SU-DHL-6 (cell line): ENCODE data around the gene CERK.

Experiments used
- EZH2phosphoT487 ChIP-seq: fragments of 200-600 bp; sonication (generic), shearing (Covaris generic); conservative IDR thresholded peaks from 2 replicates; pipeline ENCODE4 v1.6.1; 2018; ENCODE audit warnings: mild to moderate bottlenecking, antibody characterized with exemption, low read length, moderate library complexity, mixed read lengths
- TF ChIP-seq, protein P1 (sequence below): fragments of 200-600 bp; sonication (generic); IDR thresholded peaks from one replicate; pipeline ENCODE4 v1.5.1; 2017; ENCODE audit warnings: antibody characterized with exemption, mild to moderate bottlenecking, low read length, moderate library complexity; ENCODE audit not compliant: insufficient read depth, poor library complexity, severe bottlenecking

- TF ChIP-seq, protein P1, sequence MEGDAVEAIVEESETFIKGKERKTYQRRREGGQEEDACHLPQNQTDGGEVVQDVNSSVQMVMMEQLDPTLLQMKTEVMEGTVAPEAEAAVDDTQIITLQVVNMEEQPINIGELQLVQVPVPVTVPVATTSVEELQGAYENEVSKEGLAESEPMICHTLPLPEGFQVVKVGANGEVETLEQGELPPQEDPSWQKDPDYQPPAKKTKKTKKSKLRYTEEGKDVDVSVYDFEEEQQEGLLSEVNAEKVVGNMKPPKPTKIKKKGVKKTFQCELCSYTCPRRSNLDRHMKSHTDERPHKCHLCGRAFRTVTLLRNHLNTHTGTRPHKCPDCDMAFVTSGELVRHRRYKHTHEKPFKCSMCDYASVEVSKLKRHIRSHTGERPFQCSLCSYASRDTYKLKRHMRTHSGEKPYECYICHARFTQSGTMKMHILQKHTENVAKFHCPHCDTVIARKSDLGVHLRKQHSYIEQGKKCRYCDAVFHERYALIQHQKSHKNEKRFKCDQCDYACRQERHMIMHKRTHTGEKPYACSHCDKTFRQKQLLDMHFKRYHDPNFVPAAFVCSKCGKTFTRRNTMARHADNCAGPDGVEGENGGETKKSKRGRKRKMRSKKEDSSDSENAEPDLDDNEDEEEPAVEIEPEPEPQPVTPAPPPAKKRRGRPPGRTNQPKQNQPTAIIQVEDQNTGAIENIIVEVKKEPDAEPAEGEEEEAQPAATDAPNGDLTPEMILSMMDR, result no peak
- TF ChIP-seq EZH2phosphoT487, result no peak
Observed at GRCh38 chr22:46678003-46678657, 59.9 kb downstream of the CERK start.
